Fibroblast of skin of left biceps (primary cell): ENCODE data around the gene TYSND1.
"Not testable (repeated sequence)": the region's sequence is repeated elsewhere in the genome, so short reads cannot be mapped to it uniquely, and the experiment has no call there.

Source experiments
- DNase-seq, 2 experiments: peaks; one replicate each; pipeline ENCODE4 v3.0.0-alpha.2; 2013; ENCODE audit warnings: low read depth in 2 of 2

Gene TYSND1

GRCh38 chr10:70164163-70164562, 17.7 kb upstream of the TYSND1 start:
- no peak for DNase-seq

GRCh38 chr10:70163448-70163847, 16.9 kb upstream of the TYSND1 start:
- DNase-seq: no peak

- no peak for DNase-seq
Measured at GRCh38 chr10:70162892-70163201, 16.3 kb upstream of the TYSND1 start.

- DNase-seq: no peak
Measured at GRCh38 chr10:70162151-70162891, 15.8 kb upstream of the TYSND1 start.

- DNase-seq: no peak
Measured at GRCh38 chr10:70160798-70161197, 14.3 kb upstream of the TYSND1 start.

- DNase-seq: not testable (repeated sequence)
Measured at GRCh38 chr10:70159366-70159765, 12.9 kb upstream of the TYSND1 start.

GRCh38 chr10:70158113-70158512, 11.6 kb upstream of the TYSND1 start:
- no peak for DNase-seq

- no peak for DNase-seq
Measured at GRCh38 chr10:70155255-70155838, 8.8 kb upstream of the TYSND1 start.

- DNase-seq: no peak
Measured at GRCh38 chr10:70148516-70148915, 2.0 kb upstream of the TYSND1 start.

DNA sequence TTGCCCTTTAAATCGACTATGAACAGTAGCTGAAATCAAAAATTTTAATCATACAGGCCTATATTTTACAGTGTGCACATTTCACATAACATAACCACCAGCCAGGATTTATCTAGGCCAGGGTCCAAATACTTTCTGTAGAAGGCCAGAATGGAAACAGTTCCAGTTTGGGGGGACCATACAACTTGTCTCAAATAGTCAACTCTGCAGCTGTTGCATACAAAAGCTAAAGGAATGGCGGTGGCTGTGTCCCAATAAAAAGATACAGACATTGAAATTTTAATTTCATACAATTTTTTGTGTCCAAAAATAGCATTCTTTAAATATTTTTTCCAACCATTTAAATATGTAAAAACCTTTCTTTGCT, 742 bp upstream of the TYSND1 start:
- no peak for DNase-seq

- DNase-seq: no peak
Measured at GRCh38 chr10:70145666-70146488, 623 bp downstream of the TYSND1 start.

DNA sequence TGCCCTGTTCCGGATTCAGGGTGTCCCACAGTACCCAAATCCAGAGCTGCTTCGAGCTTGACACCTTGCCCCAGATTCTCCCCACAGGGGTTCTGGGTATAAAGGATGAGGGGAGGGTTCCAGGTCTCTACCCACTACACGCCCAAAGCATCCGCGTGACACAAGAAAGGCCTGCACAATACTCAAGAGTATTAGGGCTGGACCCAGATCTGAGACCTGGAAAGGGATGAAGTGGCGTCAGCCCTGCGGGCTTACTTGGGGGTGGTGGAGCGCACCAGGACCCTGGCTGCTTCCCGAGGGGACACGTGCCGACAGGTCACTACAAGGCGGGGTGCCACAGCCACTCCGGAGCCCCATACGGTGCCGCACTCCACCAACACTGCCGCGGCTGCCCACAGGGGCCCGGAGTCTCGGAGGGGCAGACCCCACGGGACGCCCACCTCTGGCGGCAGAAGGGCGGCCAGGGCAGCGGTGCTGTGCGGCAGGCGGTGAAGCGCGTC, 1.3 kb downstream of the TYSND1 start:
- no peak for DNase-seq

GRCh38 chr10:70144372-70145110, 2.0 kb downstream of the TYSND1 start:
- no peak for DNase-seq

GRCh38 chr10:70142555-70142954, 3.9 kb downstream of the TYSND1 start:
- DNase-seq: no peak

GRCh38 chr10:70140297-70140696, 6.2 kb downstream of the TYSND1 start:
- DNase-seq: no peak

GRCh38 chr10:70139997-70140250, 6.6 kb downstream of the TYSND1 start:
- DNase-seq: no peak

GRCh38 chr10:70139151-70139996, 7.1 kb downstream of the TYSND1 start:
- no peak for DNase-seq

DNA sequence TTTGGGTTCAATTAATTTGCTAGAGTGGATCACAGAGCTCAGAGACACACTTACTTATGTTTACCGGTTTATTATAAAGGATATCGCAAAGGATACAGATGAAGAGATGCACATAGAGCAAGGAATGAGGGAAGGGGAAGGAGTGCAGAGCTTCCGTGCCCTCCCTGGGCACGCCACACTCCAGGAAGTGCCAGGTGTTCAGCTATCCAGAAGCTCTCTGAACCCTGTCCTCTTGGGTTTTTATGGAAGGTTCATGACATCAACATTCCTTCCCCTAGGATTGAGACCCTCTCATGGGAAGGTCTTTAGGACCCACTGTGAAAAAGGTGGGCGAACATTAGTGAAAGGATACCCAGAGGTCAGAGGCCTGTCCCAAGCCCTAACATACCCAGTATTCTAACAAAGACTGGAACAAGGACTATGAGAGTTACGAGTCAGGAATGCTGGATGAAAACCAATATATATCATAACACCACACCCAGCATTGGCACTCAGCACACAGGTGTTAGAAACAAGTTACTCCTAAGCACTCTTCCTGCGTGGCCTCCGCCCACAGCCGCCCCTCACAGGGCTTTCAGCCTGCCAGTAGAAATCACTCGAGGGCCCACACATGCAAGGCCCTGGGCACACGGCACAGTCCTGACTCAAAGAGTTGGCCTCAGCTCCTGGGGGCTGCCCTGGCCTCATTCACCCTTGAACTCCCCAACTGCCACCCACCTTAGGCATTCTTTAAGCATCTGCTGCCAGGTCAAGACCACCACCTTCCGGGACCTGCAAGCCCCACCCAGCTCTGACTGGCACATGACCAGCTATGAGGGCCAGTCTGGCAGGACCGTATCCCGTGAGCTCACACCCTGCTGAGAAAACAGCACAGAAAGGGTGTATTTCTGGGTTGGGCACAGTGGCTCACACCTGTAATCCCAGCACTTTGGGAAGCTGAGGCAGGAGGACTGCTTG, 8.3 kb downstream of the TYSND1 start:
- DNase-seq: no peak

GRCh38 chr10:70137135-70137534, 9.4 kb downstream of the TYSND1 start:
- no peak for DNase-seq

DNA sequence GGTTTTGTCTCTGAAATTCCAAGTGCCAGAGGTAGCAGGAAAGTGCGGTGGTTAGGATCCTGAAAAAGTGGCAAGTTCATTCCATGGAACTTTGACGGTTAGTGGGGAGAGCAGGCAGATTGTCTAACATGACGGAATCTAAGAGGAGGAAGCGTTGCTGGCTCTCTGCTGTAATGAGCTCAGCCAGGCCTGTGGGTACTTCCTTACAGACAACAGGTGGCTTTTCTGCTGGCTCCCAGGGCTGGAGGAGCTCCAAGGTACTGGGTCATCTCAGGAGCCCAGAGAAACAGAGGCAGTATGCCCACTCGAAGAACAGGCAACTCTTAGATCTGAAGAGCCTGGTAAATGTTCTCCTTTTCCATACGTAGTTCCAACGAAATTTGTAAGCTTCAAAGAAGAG, 10.8 kb downstream of the TYSND1 start:
- DNase-seq: no peak
